ENCODE data around the gene STAC2. TPM values are rescaled to one million over a fixed set of nuclear protein-coding genes. Genes with fewer than 3 reads are reported as not detected.
A peak's percentile ranks its signal among the peaks of the same experiment; 100 is the strongest.

STAC2 gene
- total and polyA plus RNA-seq, 9 of the 15 experiments (the other 6 are each of a cell fraction or from before 2014, with no cell fraction given), result not detected

GRCh38 chr17:39200070-39200879 lies 25.5 kb downstream of the STAC2 start, which contains the start of gene RPL19 (continued):
- no peak for TF ChIP-seq ZNF280A (IDR thresholded peaks at IDR 0.05; ENCODE audit: low read depth, partially characterized antibody)
- TF ChIP-seq SMARCA5 (IDR thresholded peaks at IDR 0.05), result no peak
- TF ChIP-seq HNRNPL (IDR thresholded peaks at IDR 0.05; ENCODE audit: low read depth, low read length), result 0 out of 2 replicates have a peak, but pooled peaks have one; percentile 36
- no peak for TF ChIP-seq REST (IDR thresholded peaks at IDR 0.05; ENCODE audit: borderline replicate concordance)
- TF ChIP-seq REST (CRISPR knock-in tag; IDR thresholded peaks at IDR 0.05; ENCODE audit: low read depth), result peak; percentile 29; the same call in 1 of the 2 replicates
- TF ChIP-seq, protein P1, sequence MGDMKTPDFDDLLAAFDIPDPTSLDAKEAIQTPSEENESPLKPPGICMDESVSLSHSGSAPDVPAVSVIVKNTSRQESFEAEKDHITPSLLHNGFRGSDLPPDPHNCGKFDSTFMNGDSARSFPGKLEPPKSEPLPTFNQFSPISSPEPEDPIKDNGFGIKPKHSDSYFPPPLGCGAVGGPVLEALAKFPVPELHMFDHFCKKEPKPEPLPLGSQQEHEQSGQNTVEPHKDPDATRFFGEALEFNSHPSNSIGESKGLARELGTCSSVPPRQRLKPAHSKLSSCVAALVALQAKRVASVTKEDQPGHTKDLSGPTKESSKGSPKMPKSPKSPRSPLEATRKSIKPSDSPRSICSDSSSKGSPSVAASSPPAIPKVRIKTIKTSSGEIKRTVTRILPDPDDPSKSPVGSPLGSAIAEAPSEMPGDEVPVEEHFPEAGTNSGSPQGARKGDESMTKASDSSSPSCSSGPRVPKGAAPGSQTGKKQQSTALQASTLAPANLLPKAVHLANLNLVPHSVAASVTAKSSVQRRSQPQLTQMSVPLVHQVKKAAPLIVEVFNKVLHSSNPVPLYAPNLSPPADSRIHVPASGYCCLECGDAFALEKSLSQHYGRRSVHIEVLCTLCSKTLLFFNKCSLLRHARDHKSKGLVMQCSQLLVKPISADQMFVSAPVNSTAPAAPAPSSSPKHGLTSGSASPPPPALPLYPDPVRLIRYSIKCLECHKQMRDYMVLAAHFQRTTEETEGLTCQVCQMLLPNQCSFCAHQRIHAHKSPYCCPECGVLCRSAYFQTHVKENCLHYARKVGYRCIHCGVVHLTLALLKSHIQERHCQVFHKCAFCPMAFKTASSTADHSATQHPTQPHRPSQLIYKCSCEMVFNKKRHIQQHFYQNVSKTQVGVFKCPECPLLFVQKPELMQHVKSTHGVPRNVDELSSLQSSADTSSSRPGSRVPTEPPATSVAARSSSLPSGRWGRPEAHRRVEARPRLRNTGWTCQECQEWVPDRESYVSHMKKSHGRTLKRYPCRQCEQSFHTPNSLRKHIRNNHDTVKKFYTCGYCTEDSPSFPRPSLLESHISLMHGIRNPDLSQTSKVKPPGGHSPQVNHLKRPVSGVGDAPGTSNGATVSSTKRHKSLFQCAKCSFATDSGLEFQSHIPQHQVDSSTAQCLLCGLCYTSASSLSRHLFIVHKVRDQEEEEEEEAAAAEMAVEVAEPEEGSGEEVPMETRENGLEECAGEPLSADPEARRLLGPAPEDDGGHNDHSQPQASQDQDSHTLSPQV (IDR thresholded peaks at IDR 0.05), result no peak
- TF ChIP-seq RNF219 (CRISPR knock-in tag; IDR thresholded peaks at IDR 0.05), result no peak
- TF ChIP-seq NFE2 (IDR thresholded peaks at IDR 0.05; ENCODE audit: low read depth), result no peak
- peak; percentile 39 for TF ChIP-seq EP300 (IDR thresholded peaks at IDR 0.05; ENCODE audit: low read length)
- TF ChIP-seq NONO (IDR thresholded peaks at IDR 0.05; ENCODE audit: low read depth in 2 of 2, low read length in 1 of 2), result peak in 1 of 2 experiments; percentile 99; a peak in 2 of 4 replicates

Data from K562 (cell line).